NT2/D1 (cell line): ENCODE results near the gene C10orf90.

Experiments used
- YY1 ChIP-seq: IDR thresholded peaks from 2 replicates; pipeline ENCODE4 v1.6.1; 2011; ENCODE audit not compliant: insufficient read length, insufficient read depth
- ZNF274 ChIP-seq: IDR thresholded peaks from 2 replicates; pipeline ENCODE4 v1.6.1; 2011; ENCODE audit warnings: mild to moderate bottlenecking, low read depth, low read length

DNA sequence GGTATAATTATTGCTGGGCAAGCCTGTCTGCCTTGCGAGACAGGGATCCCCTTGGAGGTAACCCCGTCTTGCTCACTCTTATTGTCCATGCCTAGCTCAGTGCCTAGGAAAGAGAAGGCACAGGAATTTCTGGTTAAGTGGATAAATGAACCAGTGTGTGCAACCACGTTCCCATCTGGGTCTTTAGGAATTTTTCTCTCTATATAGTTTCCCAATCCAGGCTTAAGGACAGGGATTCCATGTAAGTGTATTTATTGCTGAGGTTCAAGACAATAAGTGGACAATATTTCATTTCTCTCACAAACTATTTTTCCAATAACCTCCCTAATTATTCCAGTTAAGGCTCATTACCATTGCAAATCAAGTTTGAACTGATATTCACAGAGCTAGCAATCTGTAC lies 273.3 kb downstream of the C10orf90 start:
- TF ChIP-seq ZNF274, result no peak
- no peak for TF ChIP-seq YY1
